HG02938 (cell line): ENCODE data around the gene GPRASP2.
"Not testable (repeated sequence)": the region's sequence is repeated elsewhere in the genome, so short reads cannot be mapped to it uniquely, and the experiment has no call there.

Source experiments
- ATAC-seq: cut with Tn5 transposase; IDR thresholded peaks from one replicate; pipeline ENCODE4 v1.9.1; 2021; ENCODE audit warnings: mild to moderate bottlenecking, moderate library complexity; ENCODE audit not compliant: unreplicated experiment

The GPRASP2 gene

GRCh38 chrX:102712216-102712966, at the start of gene GPRASP2:
GPRASP2 (plus strand) TSS chrX:102712448; CDS start chrX:102714870, 2,422 bp downstream.
- no peak for ATAC-seq

DNA sequence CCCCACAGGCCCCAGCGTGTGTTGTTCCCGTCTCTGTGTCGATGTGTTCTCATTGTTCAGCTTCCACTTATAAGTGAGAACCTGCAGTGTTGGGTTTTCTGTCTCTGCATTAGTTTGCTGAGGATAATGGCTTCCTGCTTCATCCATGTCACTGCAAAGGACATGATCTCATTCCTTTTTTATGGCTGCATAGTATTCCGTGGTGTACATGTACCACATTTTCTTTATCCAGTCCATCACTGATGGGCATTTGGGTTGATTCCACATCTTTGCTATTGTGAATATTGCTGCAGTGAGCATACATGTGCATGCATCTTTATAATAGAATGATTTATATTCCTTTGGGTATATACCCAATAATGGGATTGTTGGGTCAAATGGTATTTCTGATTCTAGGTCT, 48.4 kb upstream of the GPRASP2 start:
- not testable (repeated sequence) for ATAC-seq

- ATAC-seq: not testable (repeated sequence)
These were observed 45.2 kb upstream of the GPRASP2 start for GRCh38 chrX:102667034-102667433.

DNA sequence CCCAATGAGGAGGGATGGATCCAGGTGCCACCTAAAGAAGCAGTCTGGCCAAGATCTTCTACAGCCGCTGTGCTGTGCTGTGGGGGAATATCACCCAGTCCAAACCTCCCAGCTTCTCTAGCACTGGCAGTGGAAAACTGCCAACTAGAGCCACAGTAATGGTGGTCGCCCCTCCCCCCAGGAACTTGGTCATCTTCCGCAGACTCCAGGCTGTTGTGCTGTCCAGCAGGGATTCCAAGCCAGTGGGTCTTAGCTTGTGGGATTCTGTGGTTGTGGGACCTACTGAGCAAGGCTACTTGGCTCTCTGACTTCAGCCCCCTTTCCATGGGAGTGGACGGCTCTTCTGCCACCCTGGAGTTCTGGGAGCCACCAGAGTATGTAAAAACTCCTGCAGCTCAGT, 42.7 kb upstream of the GPRASP2 start:
- no peak for ATAC-seq

DNA sequence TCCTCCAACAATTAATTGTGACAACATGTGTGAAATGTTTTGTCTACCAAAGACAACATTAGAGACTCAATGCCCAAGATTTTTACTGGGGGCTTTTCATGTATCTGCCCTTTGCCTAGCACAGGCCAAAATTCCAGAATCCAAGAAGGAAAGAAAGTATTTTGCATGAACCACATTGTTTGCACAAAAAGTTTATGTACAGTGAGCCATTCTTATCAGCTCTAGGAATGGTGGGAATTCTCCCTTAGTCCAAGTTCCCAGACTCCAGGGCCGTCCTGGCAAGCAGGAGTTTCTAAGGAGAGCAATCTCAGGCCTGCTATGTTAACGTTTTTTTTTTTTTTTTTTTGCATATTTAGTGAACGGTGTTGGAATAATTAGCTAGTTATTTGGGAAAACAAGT, 39.4 kb upstream of the GPRASP2 start:
- ATAC-seq: no peak

- ATAC-seq: not testable (repeated sequence)
These were observed 34.8 kb upstream of the GPRASP2 start for GRCh38 chrX:102677479-102677878.

GRCh38 chrX:102684772-102685520, 27.3 kb upstream of the GPRASP2 start:
- ATAC-seq: no peak

DNA sequence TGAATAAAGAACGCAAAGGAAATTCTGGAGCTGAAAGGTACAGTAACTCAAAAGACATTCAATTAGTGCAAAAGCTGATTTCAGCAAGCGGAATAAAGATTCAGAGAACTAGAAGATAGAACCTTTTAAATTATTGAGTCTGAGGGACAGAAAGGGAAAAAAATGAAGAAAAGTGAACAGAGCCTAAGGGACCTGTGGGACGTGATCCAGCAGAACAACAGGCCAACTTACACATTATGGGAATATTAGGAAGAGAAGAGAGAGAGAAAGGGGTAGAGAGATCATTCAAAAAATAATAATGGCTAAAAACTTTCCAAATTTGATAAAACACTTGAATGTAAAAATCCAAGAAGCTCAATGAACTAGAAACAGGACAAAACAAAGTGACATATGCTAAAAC, 17.5 kb upstream of the GPRASP2 start:
- no peak for ATAC-seq

DNA sequence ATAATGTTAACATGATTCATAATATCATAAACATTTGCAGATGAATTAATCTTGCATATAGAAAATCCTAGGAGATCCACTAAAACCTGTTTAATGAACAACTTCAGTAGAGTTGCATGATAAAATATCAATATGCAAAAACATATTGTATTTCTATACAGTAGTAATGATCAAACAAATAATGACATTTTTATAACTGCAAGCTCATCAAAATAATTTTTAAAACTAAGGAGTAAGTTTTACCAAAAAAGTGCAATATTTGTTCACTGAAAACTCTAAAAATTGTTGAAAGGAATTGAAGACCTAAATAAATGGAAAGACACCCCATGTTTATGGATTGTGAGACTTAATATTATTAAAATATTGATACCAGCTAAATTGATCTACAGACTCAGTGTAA, 15.9 kb upstream of the GPRASP2 start:
- ATAC-seq: no peak

GRCh38 chrX:102697494-102697893, 14.8 kb upstream of the GPRASP2 start:
- no peak for ATAC-seq

GRCh38 chrX:102708900-102709299, 3.3 kb upstream of the GPRASP2 start:
- ATAC-seq: no peak

DNA sequence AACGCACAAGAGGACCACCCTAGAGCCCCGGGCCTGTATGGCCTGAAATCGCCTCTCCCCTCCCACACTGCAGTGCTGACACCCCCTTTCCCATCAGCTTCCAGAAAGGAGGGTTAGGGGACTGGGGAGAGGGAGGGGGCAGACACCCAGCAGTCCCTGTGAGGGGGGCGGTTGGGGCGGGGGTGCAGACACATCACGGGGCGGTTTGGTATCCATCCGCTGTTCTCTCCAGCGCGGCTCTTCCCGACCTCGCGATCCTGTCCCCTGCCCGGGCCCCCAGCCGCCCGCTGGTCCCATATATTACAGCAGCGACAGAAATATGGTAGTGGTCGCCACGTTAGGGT, 404 bp upstream of the GPRASP2 start:
- ATAC-seq: no peak

DNA sequence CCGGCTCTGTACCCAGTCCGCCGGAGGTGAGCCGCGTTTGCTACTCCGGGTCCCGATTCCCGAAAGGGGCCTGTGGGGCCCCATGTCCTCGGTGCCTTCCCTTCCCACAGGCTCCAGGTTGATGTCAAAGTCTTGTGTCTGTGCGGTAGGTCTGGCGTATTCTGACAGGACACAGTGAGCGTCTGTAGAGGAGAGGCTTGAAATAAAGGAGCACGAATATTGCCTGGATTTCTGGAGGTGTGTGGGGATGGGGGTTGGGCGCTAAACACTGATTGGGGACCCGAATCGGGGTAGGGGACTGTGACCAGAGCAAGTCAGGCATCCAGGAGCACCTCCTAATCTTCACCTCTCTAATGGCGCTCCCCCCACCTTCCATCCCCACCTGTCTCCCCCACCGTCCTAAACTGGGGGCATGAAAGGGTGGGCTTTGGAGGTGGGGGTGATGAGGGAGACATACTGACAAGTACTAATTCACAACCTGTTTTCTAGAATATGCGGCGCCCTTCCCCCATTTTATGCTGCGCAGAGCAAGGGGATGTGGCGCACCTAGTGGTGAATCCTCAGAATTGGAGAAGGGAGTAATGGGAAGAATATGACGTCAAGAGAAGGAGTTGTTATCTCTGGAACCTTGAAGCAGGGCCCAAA, 855 bp downstream of the GPRASP2 start:
- ATAC-seq: no peak

- no peak for ATAC-seq
These were observed 2.7 kb downstream of the GPRASP2 start for GRCh38 chrX:102714994-102715393.

GRCh38 chrX:102715967-102716366, 3.7 kb downstream of the GPRASP2 start:
- no peak for ATAC-seq

GRCh38 chrX:102720237-102721168, 8.3 kb downstream of the GPRASP2 start, which contains the start of gene GPRASP3:
GPRASP3 (plus strand) TSS chrX:102720743; CDS start chrX:102748996, 28,253 bp downstream.
- ATAC-seq: no peak

- not testable (repeated sequence) for ATAC-seq
These were observed 8.9 kb downstream of the GPRASP2 start for GRCh38 chrX:102721169-102721506.

DNA sequence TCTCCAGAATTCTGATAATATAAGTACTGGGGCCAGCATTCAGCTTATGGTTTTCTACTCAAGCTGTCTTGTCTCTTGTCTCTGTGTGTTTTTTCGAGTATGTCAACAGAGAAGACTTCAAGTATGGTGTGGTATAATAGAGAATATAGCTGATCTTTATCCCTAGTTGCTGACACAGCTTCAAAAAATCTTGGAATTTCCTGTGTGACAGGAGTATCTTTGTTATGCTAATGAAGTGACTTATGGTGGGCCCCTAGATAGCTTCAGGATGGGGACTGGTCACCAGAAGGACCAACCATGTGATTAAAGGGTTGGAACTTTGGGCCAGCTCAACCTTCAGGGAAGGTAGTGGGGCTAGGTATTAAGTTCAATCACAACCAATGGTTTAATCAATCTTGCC, 11.2 kb downstream of the GPRASP2 start:
- ATAC-seq: no peak

- no peak for ATAC-seq
These were observed 15.5 kb downstream of the GPRASP2 start for GRCh38 chrX:102727761-102728160.

- no peak for ATAC-seq
These were observed 16.4 kb downstream of the GPRASP2 start for GRCh38 chrX:102728646-102729045.

DNA sequence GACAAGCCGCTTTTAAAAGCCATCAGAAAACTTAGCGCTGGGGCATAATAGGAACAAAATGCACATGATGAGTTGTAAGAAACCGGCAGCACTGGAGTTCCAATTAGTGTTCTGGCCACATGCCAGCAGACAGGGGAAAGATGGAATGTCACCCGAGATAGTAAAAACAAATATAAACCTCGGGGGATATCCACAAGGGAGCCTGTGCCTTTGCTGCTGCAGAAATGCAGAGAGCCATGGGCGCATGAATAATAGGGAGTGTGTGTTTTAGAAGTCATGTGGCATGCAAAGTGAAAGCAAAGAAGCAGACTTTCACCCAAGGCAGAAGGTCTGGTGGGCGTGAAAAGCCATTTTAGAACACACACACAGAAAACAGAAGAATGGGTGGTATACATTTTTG, 27.4 kb downstream of the GPRASP2 start:
- ATAC-seq: no peak
